Gastroesophageal sphincter (tissue), 4 donors: ENCODE measurements around the gene SCO2. TPM values are rescaled to one million over a fixed set of nuclear protein-coding genes. Genes with fewer than 3 reads are reported as not detected.

ENCODE experiments used
- ATAC-seq: fragments of 150-250 bp; one replicate; pipeline ENCODE4 v1.9.1; 2016; ENCODE audit warnings: mild to moderate bottlenecking, moderate library complexity
- H3K27ac ChIP-seq, 4 donors: fragments of 200-600 bp; sonication (generic) in 3 of 4; 1 replicate in 3 of 4; 2 replicates in 1 of 4; pipeline ENCODE4 v1.5.1; 2016 to 2019
- H3K27me3 ChIP-seq: fragments of 200-600 bp; sonication (generic); one replicate; pipeline ENCODE4 v1.5.1; 2019
- H3K36me3 ChIP-seq, 2 donors: fragments of 200-600 bp; sonication (generic); one replicate each; pipeline ENCODE4 v1.5.1; 2019; ENCODE audit warnings: control low read depth in 1 of 2
- H3K4me1 ChIP-seq, 3 donors: fragments of 200-600 bp; sonication (generic); 1 replicate in 2 of 3; 2 replicates in 1 of 3; pipeline ENCODE4 v1.5.1; 2016 to 2019; ENCODE audit warnings: control low read depth in 2 of 3
- H3K4me3 ChIP-seq, 2 donors: fragments of 200-600 bp; sonication (generic); one replicate each; pipeline ENCODE4 v1.5.1; 2019; ENCODE audit warnings: mild to moderate bottlenecking in 1 of 2, moderate library complexity in 1 of 2
- H3K9me3 ChIP-seq, 3 donors: fragments of 200-600 bp; sonication (generic); one replicate each; pipeline ENCODE4 v1.5.1; 2017 to 2019; ENCODE audit warnings: control low read depth in 2 of 3
- CTCF ChIP-seq, 4 experiments: fragments of 200-600 bp in 2 of 4; fragments of 450-650 bp in 2 of 4; sonication (generic) in 1 of 4; IDR thresholded peaks; one replicate each; pipeline ENCODE4 v1.5.1; 2017 to 2019; ENCODE audit warnings: antibody characterized with exemption in 4 of 4, mild to moderate bottlenecking in 2 of 4, moderate library complexity in 2 of 4
- EP300 ChIP-seq: sonication (generic); formaldehyde crosslinking; IDR thresholded peaks from one replicate; pipeline ENCODE4 v1.6.1; 2017; ENCODE audit warnings: antibody characterized with exemption, mild to moderate bottlenecking
- POLR2A ChIP-seq, 2 donors: fragments of 450-650 bp; IDR thresholded peaks; one replicate each; pipeline ENCODE4 v1.6.1; 2017; ENCODE audit warnings: antibody characterized with exemption in 2 of 2, mild to moderate bottlenecking in 2 of 2, moderate library complexity in 1 of 2
- POLR2AphosphoS5 ChIP-seq: sonication (generic); formaldehyde crosslinking; IDR thresholded peaks from one replicate; pipeline ENCODE4 v1.6.1; 2017; ENCODE audit warnings: antibody characterized with exemption
- WGBS, 2 donors: methylation state at CpG; one replicate each; pipeline ENCODE4 v1.1.5; 2018; ENCODE audit warnings: low coverage in 1 of 2; 5-methylcytosine and 5-hydroxymethylcytosine counted together
- total RNA-seq, 4 donors: library from RNA; depleted of rRNA; stranded (reverse); fragments of >200 nt; gene quantifications; one replicate each; pipeline ENCODE4 v1.1.0, GENCODE V29; 2016

The SCO2 gene
- total RNA-seq, 4 donors from 2014 or later, result 1.2 to 1.8 TPM; not detected in 2

GRCh38 chr22:50527921-50528681 is 2.7 kb upstream of the SCO2 start:
- WGBS, 2 donors, result 84 to 93% methylated on average over 3 to 8 of the region's 18 CpGs
- TF ChIP-seq POLR2A (IDR thresholded peaks at IDR 0.05) (no peak), POLR2AphosphoS5 (no peak), EP300 (no peak)
- H3K27me3 ChIP-seq, result peaks cover 41% of the 10 kb centered on the region
- peak overlapping the region in 2 of 4 donors; percentile 85 to 90 for H3K27ac ChIP-seq
- H3K4me1 ChIP-seq, result peaks cover 0 to 87% (median 39%) of the 10 kb centered on the region in 3 donors
- no peaks in the 10 kb centered on the region for H3K9me3 ChIP-seq
- H3K4me3 ChIP-seq, result peak overlapping the region in 1 of 2 donors; percentile 63
- H3K36me3 ChIP-seq, result peaks cover 0 to 12% of the 10 kb centered on the region in 2 donors
- no peak for ATAC-seq

GRCh38 chr22:50526834-50527801 is 1.7 kb upstream of the SCO2 start:
- no peak for TF ChIP-seq POLR2AphosphoS5
- TF ChIP-seq POLR2A (IDR thresholded peaks at IDR 0.05), result no peak
- no peak for TF ChIP-seq EP300
- no peak for TF ChIP-seq CTCF (IDR thresholded peaks at IDR 0.05)
- H3K27me3 ChIP-seq, result peaks cover 31% of the 10 kb centered on the region
- H3K27ac ChIP-seq, result peak overlapping the region; percentile 51 to 93 (median 89)
- 13 to 67% methylated on average over 6 to 10 of the region's 29 CpGs for WGBS, 2 donors
- no peaks in the 10 kb centered on the region for H3K9me3 ChIP-seq
- H3K4me1 ChIP-seq, result peaks cover 0 to 80% (median 35%) of the 10 kb centered on the region in 3 donors
- peak overlapping the region; percentile 47 to 63 for H3K4me3 ChIP-seq
- no peak for ATAC-seq
- H3K36me3 ChIP-seq, result peaks cover 0 to 22% of the 10 kb centered on the region in 2 donors

DNA sequence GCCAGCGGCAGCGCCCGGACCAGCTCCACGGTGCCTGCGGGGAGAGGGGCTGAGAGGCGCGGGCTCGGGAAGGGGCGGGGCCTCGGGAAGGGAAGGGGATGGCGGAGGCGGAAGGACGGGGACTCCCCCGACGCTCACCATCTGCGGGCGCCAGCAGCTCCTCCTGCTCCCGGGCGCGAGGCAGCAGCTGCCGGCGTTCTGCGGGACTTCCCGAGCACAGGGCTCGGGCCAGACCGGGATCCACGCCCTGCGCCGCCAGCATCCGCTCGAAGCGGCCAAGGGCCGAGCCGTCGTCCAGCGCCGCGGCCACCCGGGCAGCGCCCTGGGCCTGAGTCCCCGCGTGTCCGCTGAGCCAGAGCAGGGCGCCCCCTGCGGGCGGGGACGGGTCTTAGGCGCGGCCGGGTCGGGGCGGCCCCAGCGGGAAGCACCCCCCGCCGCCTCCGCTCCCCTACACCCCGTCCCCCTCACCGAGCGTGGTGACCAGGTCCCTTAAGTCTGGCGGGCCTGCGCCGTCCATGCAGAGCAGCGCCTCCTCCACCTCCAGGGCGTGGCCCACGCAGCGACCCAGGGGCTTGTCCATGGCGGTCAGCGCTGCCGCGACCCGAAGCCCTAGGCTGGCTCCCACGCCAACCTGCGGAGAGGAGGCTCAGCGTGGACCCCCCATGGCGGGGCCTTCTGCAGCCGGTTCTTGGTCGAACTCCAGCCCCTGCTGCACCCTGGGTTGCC is 873 bp upstream of the SCO2 start:
- peak overlapping the region; percentile 51 to 93 (median 89) for H3K27ac ChIP-seq
- H3K9me3 ChIP-seq, result no peaks in the 10 kb centered on the region
- TF ChIP-seq POLR2A (IDR thresholded peaks at IDR 0.05), result peak; percentile 25 to 48
- TF ChIP-seq CTCF (IDR thresholded peaks at IDR 0.05), result peak in 3 of 4 experiments; percentile 62 to 80 (median 63)
- TF ChIP-seq EP300, result no peak
- no CpG with 5 or more reads among the region's 77 CpGs for WGBS, 2 donors
- peaks cover 0 to 71% (median 26%) of the 10 kb centered on the region in 3 donors for H3K4me1 ChIP-seq
- H3K4me3 ChIP-seq, result peak overlapping the region; percentile 47 to 63
- H3K27me3 ChIP-seq, result peaks cover 23% of the 10 kb centered on the region
- ATAC-seq, result peak; percentile 50
- peaks cover 0 to 30% of the 10 kb centered on the region in 2 donors for H3K36me3 ChIP-seq

- Histone ChIP-seq H3K27ac (peak overlapping the region; percentile 51 to 93 (median 89)), H3K4me3 (peak overlapping the region; percentile 47 to 63), H3K4me1 (peaks cover 0 to 66% (median 26%) of the 10 kb centered on the region in 3 donors), H3K36me3 (peaks cover 0 to 35% of the 10 kb centered on the region in 2 donors), H3K27me3 (peaks cover 18% of the 10 kb centered on the region), H3K9me3 (no peaks in the 10 kb centered on the region)
- WGBS, 2 donors, result no CpG with 5 or more reads among the region's 33 CpGs
- no peak for ATAC-seq
- TF ChIP-seq CTCF (IDR thresholded peaks at IDR 0.05) (no peak), POLR2AphosphoS5 (no peak), POLR2A (IDR thresholded peaks at IDR 0.05) (no peak), EP300 (no peak)
Observed at GRCh38 chr22:50525858-50526107, 385 bp upstream of the SCO2 start.

GRCh38 chr22:50524676-50525103 is 708 bp downstream of the SCO2 start:
- Histone ChIP-seq H3K27ac (peak overlapping the region; percentile 43 to 93 (median 89)), H3K36me3 (peaks cover 0 to 46% of the 10 kb centered on the region in 2 donors), H3K9me3 (no peaks in the 10 kb centered on the region), H3K4me1 (peaks cover 0 to 56% (median 22%) of the 10 kb centered on the region in 3 donors), H3K4me3 (peak overlapping the region; percentile 47 to 63), H3K27me3 (peaks cover 7% of the 10 kb centered on the region)
- no peak for ATAC-seq
- 5 to 11% methylated on average over 17 to 18 of the region's 19 CpGs for WGBS, 2 donors
- no peak for TF ChIP-seq POLR2A (IDR thresholded peaks at IDR 0.05)
- TF ChIP-seq POLR2AphosphoS5, result no peak
- TF ChIP-seq EP300, result no peak
- TF ChIP-seq CTCF (IDR thresholded peaks at IDR 0.05), result no peak
